GM21723 (cell line): ENCODE results near the gene HSPA1L.

Source experiments
- ATAC-seq: cut with Tn5 transposase; IDR thresholded peaks from one replicate; pipeline ENCODE4 v1.9.1; 2021; ENCODE audit warnings: mild to moderate bottlenecking, moderate library complexity; ENCODE audit not compliant: unreplicated experiment

Gene HSPA1L

GRCh38 chr6:31784098-31784925, 30.8 kb downstream of the HSPA1L start:
- no peak for ATAC-seq

GRCh38 chr6:31782126-31782855, 32.8 kb downstream of the HSPA1L start:
- ATAC-seq, result no peak

- no peak for ATAC-seq
These were observed 33.6 kb downstream of the HSPA1L start for GRCh38 chr6:31781244-31782125.

GRCh38 chr6:31780507-31781243, 34.4 kb downstream of the HSPA1L start:
- no peak for ATAC-seq

GRCh38 chr6:31779908-31780307, 35.2 kb downstream of the HSPA1L start:
- no peak for ATAC-seq

- ATAC-seq, result no peak
These were observed 35.8 kb downstream of the HSPA1L start for GRCh38 chr6:31778999-31779885.

- no peak for ATAC-seq
These were observed 36.9 kb downstream of the HSPA1L start for GRCh38 chr6:31778193-31778592.

- ATAC-seq, result no peak
These were observed 37.4 kb downstream of the HSPA1L start for GRCh38 chr6:31777667-31778050.

GRCh38 chr6:31776989-31777666, 38.0 kb downstream of the HSPA1L start, which contains the start of gene VWA7:
Gene VWA7, minus strand, starts transcription at chr6:31777328. Its CDS starts 549 bp downstream, at chr6:31776779.
- peak; percentile 80 for ATAC-seq

- peak; percentile 14 for ATAC-seq
These were observed 38.5 kb downstream of the HSPA1L start for GRCh38 chr6:31776485-31776988.

- no peak for ATAC-seq
These were observed 39.2 kb downstream of the HSPA1L start for GRCh38 chr6:31775633-31776484.

- ATAC-seq, result no peak
These were observed 39.9 kb downstream of the HSPA1L start for GRCh38 chr6:31775184-31775583.

- no peak for ATAC-seq
These were observed 43.1 kb downstream of the HSPA1L start for GRCh38 chr6:31771992-31772358.

GRCh38 chr6:31770860-31771259, 44.2 kb downstream of the HSPA1L start:
- ATAC-seq, result no peak

- ATAC-seq, result no peak
These were observed 45.3 kb downstream of the HSPA1L start for GRCh38 chr6:31769684-31770371.

GRCh38 chr6:31768363-31769257, 46.5 kb downstream of the HSPA1L start:
- no peak for ATAC-seq
